ENCODE results near the gene SNUPN. TPM values are rescaled to one million over a fixed set of nuclear protein-coding genes. Genes with fewer than 3 reads are reported as not detected.
"Not testable (repeated sequence)": the region's sequence is repeated elsewhere in the genome, so short reads cannot be mapped to it uniquely, and the experiment has no call there.

SNUPN gene
- total RNA-seq, 2 experiments from 2014 or later, result 31.4 to 32.5 TPM

DNA sequence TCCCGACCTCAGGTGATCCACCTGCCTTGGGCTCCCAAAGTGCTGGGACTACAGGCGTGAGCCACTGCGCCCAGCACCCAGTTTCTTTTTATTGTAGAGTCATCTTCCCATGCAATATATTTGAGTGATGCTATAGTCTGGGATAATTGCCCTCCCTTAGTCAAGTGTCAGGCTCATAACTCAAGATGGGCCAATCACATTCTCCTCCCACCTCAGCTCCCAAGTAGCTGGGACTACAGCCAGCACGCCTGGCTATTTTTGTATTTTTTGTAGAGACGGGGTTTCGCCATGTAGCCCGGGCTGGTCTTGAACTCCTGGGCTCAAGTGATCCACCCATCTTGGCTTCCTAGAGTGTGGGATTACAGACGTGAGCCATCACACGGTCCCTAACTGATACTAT is 31.2 kb downstream of the SNUPN start:
- POLR2A ChIA-PET, result interaction anchor here (0.8 kb wide), 1 partner anchor 32 kb away, joined by 3 read pairs; the partner anchor contains the start of gene SNUPN
- Mint-ChIP-seq H3K27me3 (ENCODE audit: low read depth) (no peaks in the 10 kb centered on the region), H3K27ac (no peak overlapping the region), H3K4me3 (no peak overlapping the region), H3K36me3 (ENCODE audit: low read depth) (peaks cover 58% of the 10 kb centered on the region), H3K4me1 (ENCODE audit: low read depth) (peaks cover 49% of the 10 kb centered on the region), H3K9me3 (ENCODE audit: insufficient read depth) (no peaks in the 10 kb centered on the region)
- CTCF ChIA-PET, result interaction anchor here (4.6 kb wide), 1 partner anchor 86 kb away, joined by 22 read pairs; no protein-coding TSS in a partner anchor
- ATAC-seq (no peak), DNase-seq (no peak)

DNA sequence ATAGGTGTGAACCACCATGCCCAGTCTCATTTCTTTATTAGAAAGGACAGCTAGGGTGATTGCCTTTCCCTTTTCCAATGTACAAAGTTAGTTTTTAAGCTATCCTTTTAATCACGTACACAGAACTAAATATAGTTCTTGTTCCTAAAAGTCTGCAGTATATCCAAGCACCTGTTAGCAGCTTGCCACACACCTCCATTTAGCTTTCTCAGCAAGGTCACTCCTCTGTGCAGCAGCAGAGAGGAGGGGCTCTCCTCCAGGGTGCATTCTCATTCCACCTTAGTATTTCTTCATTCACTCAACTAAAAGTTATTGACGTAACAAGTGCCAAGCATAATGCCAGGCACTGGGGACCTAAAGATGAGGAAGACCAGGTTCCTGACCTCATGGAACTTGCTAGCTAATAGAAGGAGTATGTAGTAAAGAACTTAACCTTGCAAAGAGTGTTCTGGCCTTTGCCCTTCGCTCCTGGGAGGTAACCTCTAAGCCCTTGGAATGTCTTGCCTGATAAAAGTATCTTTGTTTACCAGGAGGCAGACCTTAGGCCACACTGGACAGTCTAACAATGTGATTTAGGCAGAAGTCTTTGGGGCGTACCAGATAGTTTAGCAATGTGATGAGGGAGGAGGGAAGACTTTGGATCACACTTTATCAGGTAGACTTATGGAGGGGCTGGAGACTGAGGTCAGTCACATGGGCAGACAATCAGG is 33.7 kb downstream of the SNUPN start:
- Mint-ChIP-seq H3K4me3 (no peak overlapping the region), H3K9me3 (ENCODE audit: insufficient read depth) (no peaks in the 10 kb centered on the region), H3K4me1 (ENCODE audit: low read depth) (peaks cover 31% of the 10 kb centered on the region), H3K27ac (no peak overlapping the region), H3K36me3 (ENCODE audit: low read depth) (peaks cover 48% of the 10 kb centered on the region), H3K27me3 (ENCODE audit: low read depth) (no peaks in the 10 kb centered on the region)
- ATAC-seq (no peak), DNase-seq (no peak)
- ChIA-PET CTCF (interaction anchor here (1.1 kb wide), 1 partner anchor 12 kb away, joined by 3 read pairs; the partner anchor contains the start of gene PTPN9), POLR2A (no interaction called here)

DNA sequence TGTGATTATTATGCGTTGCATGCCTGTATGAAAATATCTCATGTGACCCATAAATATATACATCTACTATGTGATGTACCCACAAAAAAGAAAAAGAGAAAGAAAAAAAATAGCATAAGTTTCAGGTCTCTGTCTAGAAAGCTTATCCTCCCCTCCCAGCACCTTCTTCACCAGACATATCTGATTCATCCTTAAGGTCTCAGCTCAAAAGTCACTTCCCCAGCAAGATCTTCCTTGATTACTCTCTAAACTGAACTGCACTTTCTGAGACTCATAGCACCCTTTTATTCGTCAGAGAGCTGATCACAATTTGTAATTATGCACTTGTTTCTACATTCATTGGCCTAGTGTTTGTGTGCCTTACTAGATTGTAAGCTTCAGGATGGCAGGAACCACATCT is 35.3 kb downstream of the SNUPN start:
- Mint-ChIP-seq H3K27ac (peak overlapping the region; percentile 16), H3K27me3 (ENCODE audit: low read depth) (no peaks in the 10 kb centered on the region), H3K36me3 (ENCODE audit: low read depth) (peaks cover 42% of the 10 kb centered on the region), H3K4me1 (ENCODE audit: low read depth) (peaks cover 19% of the 10 kb centered on the region), H3K4me3 (no peak overlapping the region), H3K9me3 (ENCODE audit: insufficient read depth) (no peaks in the 10 kb centered on the region)
- ChIA-PET POLR2A (no interaction called here), CTCF (interaction anchor here (0.9 to 1.2 kb wide), 3 partner anchors 8 to 37 kb away, joined by 3 read pairs; partner anchors contain the start of gene PTPN9)
- ATAC-seq (no peak), DNase-seq (no peak)

DNA sequence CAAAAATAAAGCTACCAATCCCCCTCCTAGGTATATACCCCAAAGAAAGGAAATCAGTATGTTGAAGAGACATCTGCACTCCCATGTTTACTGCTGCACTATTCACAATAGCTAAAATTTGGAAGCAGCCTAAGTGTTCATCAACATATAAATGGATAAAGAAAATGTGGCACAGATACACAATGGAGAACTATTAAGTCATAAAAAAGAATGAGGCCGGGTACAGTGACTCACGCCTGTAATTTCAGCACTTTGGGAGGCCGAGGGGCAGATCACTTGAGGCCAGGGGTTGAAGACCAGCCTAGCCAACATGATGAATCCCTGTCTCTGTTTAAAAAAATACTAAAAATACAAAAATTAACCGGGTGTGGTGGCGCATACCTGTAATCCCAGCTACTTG is 36.5 kb downstream of the SNUPN start:
- ChIA-PET POLR2A (interaction anchor here (1.0 kb wide), 1 partner anchor 10 kb away, joined by 3 read pairs; the partner anchor contains the start of gene PTPN9), CTCF (interaction anchor here (1.1 to 1.2 kb wide), 2 partner anchors 9 to 16 kb away, joined by 3 read pairs; no protein-coding TSS in a partner anchor)
- Mint-ChIP-seq H3K27me3 (ENCODE audit: low read depth) (no peaks in the 10 kb centered on the region), H3K27ac (no peak overlapping the region), H3K9me3 (ENCODE audit: insufficient read depth) (no peaks in the 10 kb centered on the region), H3K4me3 (no peak overlapping the region), H3K4me1 (ENCODE audit: low read depth) (peaks cover 17% of the 10 kb centered on the region), H3K36me3 (ENCODE audit: low read depth) (peaks cover 34% of the 10 kb centered on the region)
- DNase-seq (no peak), ATAC-seq (no peak)

DNA sequence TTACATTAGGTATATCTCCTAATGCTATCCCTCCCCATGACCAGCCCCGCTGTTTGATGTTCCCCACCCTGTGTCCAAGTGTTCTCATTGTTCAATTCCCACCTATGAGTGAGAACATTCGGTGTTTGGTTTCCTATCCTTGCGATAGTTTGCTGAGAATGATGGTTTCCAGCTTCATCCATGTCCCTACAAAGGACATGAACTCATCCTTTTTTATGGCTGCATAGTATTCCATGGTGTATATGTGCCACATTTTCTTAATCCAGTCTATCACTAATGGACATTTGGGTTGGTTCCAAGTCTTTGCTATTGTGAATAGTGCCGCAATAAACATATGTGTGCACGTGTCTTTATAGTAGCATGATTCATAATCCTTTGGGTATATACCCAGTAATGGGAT is 39.1 kb downstream of the SNUPN start:
- DNase-seq; ATAC-seq; POLR2A ChIA-PET; CTCF ChIA-PET; H3K9me3 Mint-ChIP-seq (ENCODE audit: insufficient read depth); H3K4me3 Mint-ChIP-seq; H3K27me3 Mint-ChIP-seq (ENCODE audit: low read depth); H3K27ac Mint-ChIP-seq: not testable (repeated sequence)
- Mint-ChIP-seq H3K4me1 (ENCODE audit: low read depth) (peaks cover 17% of the 10 kb centered on the region), H3K36me3 (ENCODE audit: low read depth) (peaks cover 25% of the 10 kb centered on the region)

DNA sequence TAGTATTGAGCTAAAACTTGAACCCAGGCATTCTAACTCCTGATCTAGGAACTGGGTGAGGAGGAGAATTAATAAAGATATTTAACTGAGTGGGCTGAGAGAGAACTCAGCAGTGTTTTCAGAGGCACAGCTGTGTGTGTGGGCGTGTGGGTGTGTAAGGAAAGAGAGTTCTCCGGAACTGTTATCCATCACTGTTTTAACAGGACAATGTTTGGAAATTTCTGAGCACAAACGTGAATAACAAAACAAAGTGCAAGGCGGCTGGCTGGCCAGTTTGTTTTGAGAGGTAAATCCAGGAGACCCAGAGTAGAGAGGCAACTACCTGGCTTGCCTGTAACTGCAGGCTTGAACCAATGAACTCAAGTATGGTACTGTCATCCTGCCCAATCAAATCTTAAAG is 41.4 kb downstream of the SNUPN start:
- no peak for DNase-seq
- ChIA-PET POLR2A (no interaction called here), CTCF (interaction anchor here (1.6 kb wide), 1 partner anchor 20 kb away, joined by 4 read pairs; no protein-coding TSS in a partner anchor)
- Mint-ChIP-seq H3K4me3 (no peak overlapping the region), H3K9me3 (ENCODE audit: insufficient read depth) (no peaks in the 10 kb centered on the region), H3K4me1 (ENCODE audit: low read depth) (peaks cover 13% of the 10 kb centered on the region), H3K27me3 (ENCODE audit: low read depth) (no peaks in the 10 kb centered on the region), H3K27ac (no peak overlapping the region), H3K36me3 (ENCODE audit: low read depth) (peaks cover 22% of the 10 kb centered on the region)
- ATAC-seq, result no peak

DNA sequence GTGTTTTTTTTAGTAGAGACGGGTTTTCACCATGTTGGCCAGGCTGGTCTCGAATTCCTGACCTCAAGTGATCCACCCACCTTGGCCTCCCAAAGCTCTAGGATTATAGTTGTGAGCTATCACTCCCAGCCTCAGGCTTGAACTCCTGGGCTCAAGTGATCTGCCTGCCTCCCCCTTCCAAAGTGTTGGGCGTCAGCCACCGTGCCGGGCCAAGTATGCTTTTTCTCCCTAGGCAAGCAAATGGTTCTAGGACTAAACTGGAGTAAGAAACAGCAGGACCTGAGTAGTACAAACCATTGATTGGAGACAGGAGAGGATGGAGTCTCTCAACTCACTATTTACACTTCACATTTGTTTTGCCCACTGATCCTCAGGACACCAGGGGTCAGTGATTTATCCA is 41.8 kb downstream of the SNUPN start:
- no peak overlapping the region for H3K4me3 Mint-ChIP-seq
- POLR2A ChIA-PET, result no interaction called here
- DNase-seq (no peak), ATAC-seq (no peak)
- H3K9me3 Mint-ChIP-seq (ENCODE audit: insufficient read depth), result no peaks in the 10 kb centered on the region
- no peaks in the 10 kb centered on the region for H3K27me3 Mint-ChIP-seq (ENCODE audit: low read depth)
- H3K4me1 Mint-ChIP-seq (ENCODE audit: low read depth), result peaks cover 11% of the 10 kb centered on the region
- H3K27ac Mint-ChIP-seq, result no peak overlapping the region
- CTCF ChIA-PET, result interaction anchor here (1.6 kb wide), 1 partner anchor 20 kb away, joined by 4 read pairs; no protein-coding TSS in a partner anchor
- H3K36me3 Mint-ChIP-seq (ENCODE audit: low read depth), result peaks cover 20% of the 10 kb centered on the region

DNA sequence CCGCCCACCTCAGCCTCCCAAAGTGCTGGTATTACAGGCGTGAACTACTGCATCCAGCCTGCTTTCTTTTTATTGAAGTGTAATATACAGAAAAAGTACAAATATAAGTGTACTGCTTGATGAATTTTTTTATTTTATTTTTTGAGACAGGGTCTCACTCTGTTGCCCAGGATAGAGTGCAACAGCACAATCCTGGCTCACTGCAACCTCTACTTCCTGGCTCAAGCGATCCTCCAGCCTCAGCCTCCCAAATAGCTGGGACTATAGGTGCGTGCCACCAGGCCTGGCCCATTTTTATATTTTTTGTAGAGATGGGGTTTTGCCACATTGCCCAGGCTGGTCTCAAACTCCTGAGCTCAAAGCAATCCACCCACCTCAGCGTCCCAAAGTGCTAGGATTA is 42.6 kb downstream of the SNUPN start:
- H3K27ac Mint-ChIP-seq; H3K4me3 Mint-ChIP-seq; DNase-seq; CTCF ChIA-PET; POLR2A ChIA-PET; ATAC-seq; H3K9me3 Mint-ChIP-seq (ENCODE audit: insufficient read depth); H3K27me3 Mint-ChIP-seq (ENCODE audit: low read depth): not testable (repeated sequence)
- peaks cover 19% of the 10 kb centered on the region for H3K36me3 Mint-ChIP-seq (ENCODE audit: low read depth)
- peaks cover 11% of the 10 kb centered on the region for H3K4me1 Mint-ChIP-seq (ENCODE audit: low read depth)

DNA sequence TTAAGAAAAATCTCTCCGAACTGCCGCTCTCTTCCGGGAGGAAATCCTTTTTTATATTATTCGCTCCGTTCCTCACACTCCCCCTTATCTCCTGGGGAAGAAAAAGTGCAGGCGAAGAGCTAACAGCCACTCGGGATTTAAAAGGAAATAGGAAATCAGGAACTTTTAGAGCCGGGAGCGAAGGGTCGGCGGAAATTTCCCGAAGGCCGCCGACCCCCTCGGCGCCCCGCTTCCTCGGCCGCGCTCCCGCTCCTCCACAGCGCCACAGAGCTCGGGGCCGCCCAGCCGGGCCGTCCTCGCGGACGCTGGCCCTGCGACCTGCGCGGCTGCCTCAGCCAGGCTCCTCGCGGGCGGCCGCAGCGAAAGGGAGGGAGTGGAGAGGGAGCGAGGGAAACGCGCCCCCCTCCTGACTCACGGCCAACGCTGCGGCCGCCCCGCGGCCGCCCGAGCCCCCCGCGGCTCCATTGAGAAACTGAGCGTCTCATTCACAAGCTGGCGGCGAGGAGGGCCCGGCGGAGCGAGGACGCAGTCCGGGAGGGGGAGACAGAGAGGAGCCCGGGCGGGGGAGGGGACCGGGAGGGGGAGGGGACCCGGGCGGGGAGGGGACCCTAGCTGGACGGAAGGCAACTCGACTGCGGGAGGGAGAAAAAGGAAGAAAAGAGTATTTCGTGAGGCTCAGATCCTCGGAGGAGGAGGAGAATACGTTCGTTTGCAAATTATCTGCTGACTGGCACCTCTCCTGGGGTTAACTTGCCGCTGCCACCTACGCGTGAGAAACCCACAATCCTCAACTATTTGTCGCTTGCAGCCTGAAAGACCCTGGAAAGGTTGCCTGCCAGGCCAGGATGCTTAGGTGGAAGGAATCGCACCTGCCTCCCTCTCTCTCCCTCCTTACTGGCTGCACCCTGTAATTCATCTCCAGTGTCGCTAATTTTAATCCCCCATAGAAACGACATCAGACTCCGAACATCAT is 46.3 kb downstream of the SNUPN start, which contains the start of gene PTPN9:
Gene PTPN9 (minus strand): TSS at position 368 of the 973 bp plus-strand sequence. CDS start 539 bp downstream, outside the sequence.
- Mint-ChIP-seq H3K27ac (peak within 1 kb of the TSS; percentile 94), H3K4me3 (peak within 1 kb of the TSS; percentile 92), H3K4me1 (ENCODE audit: low read depth) (peaks cover 18% of the 10 kb centered on the region)

DNA sequence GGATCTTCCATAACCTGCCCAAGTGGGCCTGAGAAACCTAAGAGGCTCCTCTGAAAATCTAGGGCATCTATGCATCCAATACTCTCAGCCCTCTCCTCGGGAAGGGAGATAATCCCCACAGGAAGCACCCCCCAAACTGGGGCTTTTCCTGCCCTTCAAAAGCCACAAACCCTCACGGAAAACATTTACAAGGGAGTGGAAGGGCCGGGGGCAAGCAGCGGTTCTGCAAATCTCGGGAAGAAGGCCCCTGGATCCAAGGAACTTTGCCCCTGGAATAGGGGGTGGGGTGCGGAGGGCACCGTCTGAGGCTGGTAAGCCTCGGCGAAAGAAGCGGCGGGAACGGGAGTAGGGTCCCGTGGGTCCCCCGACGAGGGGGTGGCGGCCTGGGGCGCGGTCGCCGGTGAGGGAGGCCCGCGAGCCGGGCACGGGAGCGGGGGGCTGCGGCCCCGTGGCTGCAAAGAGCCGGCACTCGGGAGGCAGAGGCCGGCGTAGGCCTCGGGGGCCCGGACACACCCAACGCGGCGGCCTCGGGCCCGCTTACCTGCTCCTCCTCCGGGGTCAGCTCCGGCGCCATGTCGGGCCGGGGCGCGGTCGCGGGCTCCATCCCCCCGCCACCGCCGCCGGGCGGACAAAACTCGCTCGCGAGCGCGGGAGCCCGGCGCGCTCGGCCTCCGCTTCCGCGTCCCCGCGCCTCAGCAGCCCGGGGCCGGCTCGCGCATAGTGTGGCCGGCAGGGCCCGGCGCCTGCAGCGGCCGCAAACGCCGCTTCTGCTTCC is 47.2 kb downstream of the SNUPN start:
- Mint-ChIP-seq H3K36me3 (ENCODE audit: low read depth) (peaks cover 21% of the 10 kb centered on the region), H3K4me3 (peak overlapping the region; percentile 92), H3K4me1 (ENCODE audit: low read depth) (peaks cover 25% of the 10 kb centered on the region), H3K9me3 (ENCODE audit: insufficient read depth) (no peaks in the 10 kb centered on the region), H3K27ac (peak overlapping the region; percentile 94), H3K27me3 (ENCODE audit: low read depth) (no peaks in the 10 kb centered on the region)
- POLR2A ChIA-PET, result interaction anchor here (0.5 to 2.7 kb wide), 15 partner anchors 11 to 622 kb away, joined by 3 to 30 read pairs (median 4); partner anchors contain the start of genes IMP3, RPP25, SIN3A and SNUPN
- peak; percentile 73 for ATAC-seq
- CTCF ChIA-PET, result interaction anchor here (0.7 to 2.7 kb wide), 16 partner anchors 12 to 211 kb away, joined by 3 to 30 read pairs (median 6); partner anchors contain the start of genes IMP3, MAN2C1 and SNUPN
- DNase-seq, result peak; percentile 40

More for the DNA sequence above, 46.3 kb downstream of the SNUPN start, which contains the start of gene PTPN9:
- ChIA-PET CTCF (interaction anchor here (0.7 to 2.7 kb wide), 15 partner anchors 11 to 211 kb away, joined by 3 to 30 read pairs (median 7); partner anchors contain the start of genes IMP3, MAN2C1 and SNUPN), POLR2A (interaction anchor here (0.7 to 2.7 kb wide), 12 partner anchors 10 to 623 kb away, joined by 3 to 30 read pairs (median 5); partner anchors contain the start of genes IMP3, RPP25, SIN3A and SNUPN)
- DNase-seq (peak; percentile 84), ATAC-seq (peak; percentile 83)
- no peaks in the 10 kb centered on the region for H3K27me3 Mint-ChIP-seq (ENCODE audit: low read depth)
- peaks cover 15% of the 10 kb centered on the region for H3K36me3 Mint-ChIP-seq (ENCODE audit: low read depth)
- no peaks in the 10 kb centered on the region for H3K9me3 Mint-ChIP-seq (ENCODE audit: insufficient read depth)
